Right lobe of liver (tissue), 6 donors: ENCODE results near the gene TRPM3. TPM values are rescaled to one million over a fixed set of nuclear protein-coding genes. Genes with fewer than 3 reads are reported as not detected.

Experiments used
- ATAC-seq, 4 donors: fragments of 200-7000 bp; cut with Tn5 transposase; one replicate each; pipeline ENCODE4 v1.9.1; 2020; ENCODE audit warnings: mild to moderate bottlenecking in 4 of 4, moderate library complexity in 4 of 4
- DNase-seq, 3 donors: peaks; one replicate each; pipeline ENCODE4 v3.0.0-alpha.2; 2020
- H3K27ac ChIP-seq, 3 donors: fragments of 200-600 bp; one replicate each; pipeline ENCODE4 v1.8.0; 2022
- H3K27me3 ChIP-seq, 2 donors: fragments of 200-600 bp; one replicate each; pipeline ENCODE4 v1.8.0; 2022
- H3K36me3 ChIP-seq, 4 donors: fragments of 200-600 bp; sonication (generic) in 1 of 4; one replicate each; pipeline versions ENCODE4 v1.5.1 to v1.8.0; 2017 to 2022; ENCODE audit warnings: control low read depth in 1 of 4
- H3K4me1 ChIP-seq, 4 donors: fragments of 200-600 bp; sonication (generic) in 1 of 4; one replicate each; pipeline versions ENCODE4 v1.5.1 to v1.8.0; 2017 to 2022; ENCODE audit warnings: control low read depth in 1 of 4
- H3K4me3 ChIP-seq, 3 donors: fragments of 200-600 bp; one replicate each; pipeline ENCODE4 v1.8.0; 2022
- H3K9me3 ChIP-seq, 4 donors: fragments of 200-600 bp; sonication (generic) in 1 of 4; one replicate each; pipeline versions ENCODE4 v1.5.1 to v1.8.0; 2017 to 2022; ENCODE audit warnings: control low read depth in 1 of 4
- CTCF ChIP-seq, 4 donors: fragments of 200-600 bp in 3 of 4; fragments of 450-650 bp in 1 of 4; IDR thresholded peaks; one replicate each; pipeline versions ENCODE4 v1.5.1 to v1.8.0; 2016 to 2022; ENCODE audit warnings: antibody characterized with exemption in 4 of 4, mild to moderate bottlenecking in 2 of 4
- POLR2A ChIP-seq: fragments of 450-650 bp; IDR thresholded peaks from one replicate; pipeline ENCODE4 v1.6.1; 2017; ENCODE audit warnings: antibody characterized with exemption, mild to moderate bottlenecking
- WGBS: methylation state at CpG from one replicate; pipeline ENCODE4 v1.1.6; 2018; ENCODE audit warnings: low coverage, low lambda C conversion rate; ENCODE audit not compliant: insufficient coverage; ENCODE audit errors: missing lambda C conversion rate; 5-methylcytosine and 5-hydroxymethylcytosine counted together
- intact Hi-C, 2 donors: fragments of 100-400 bp; cut with DNase I; formaldehyde crosslinking; loops; one replicate each; pipeline versions ENCODE4 v1.11.2 to v1.14.1; 2022
- total RNA-seq, 6 experiments: library from RNA; depleted of rRNA in 2 of 6; stranded (reverse); fragments of >200 nt in 2 of 6; fragmentation: NEBNext Ultra II Directional in 3 of 6; extraction: Animal tissue kit (Norgen Biotek cat#: 25700) in 3 of 6; gene quantifications; one replicate each; pipeline versions ENCODE4 v1.1.0 to v1.2.4, GENCODE V29; 2016 to 2023
- donor health status: DM: no; HTN: yes; CAD: no.
- donor health status: DM: no; HTN: no; CAD: no.
- donor health status: DM: no; HTN: no; CAD: no.
- donor health status: DM: no; HTN: yes; CAD: no.
- donor health status: DM: no; HTN: yes; CAD: no.

The TRPM3 gene
- total RNA-seq, 6 experiments from 2014 or later = 0.26 to 0.56 (median 0.39) TPM

GRCh38 chr9:71147368-71147767 lies 25.9 kb upstream of the TRPM3 start:
- intact Hi-C loops = no loop called here
- no peak for TF ChIP-seq POLR2A
- no peak for TF ChIP-seq CTCF (IDR thresholded peaks at IDR 0.05)
- Histone ChIP-seq H3K27ac (no peak overlapping the region), H3K27me3 (no peaks in the 10 kb centered on the region), H3K4me3 (no peak overlapping the region), H3K9me3 (peaks cover 0 to 7% (median 0%) of the 10 kb centered on the region in 4 donors), H3K36me3 (no peaks in the 10 kb centered on the region), H3K4me1 (no peaks in the 10 kb centered on the region)
- DNase-seq (no peak), ATAC-seq (no peak)
- WGBS = 30% methylated on average over 2 of the region's 2 CpGs

- WGBS = 36% methylated on average over 1 of the region's 1 CpG
- intact Hi-C loops = no loop called here
- Histone ChIP-seq H3K9me3 (peaks cover 0 to 7% (median 0%) of the 10 kb centered on the region in 4 donors), H3K4me1 (no peaks in the 10 kb centered on the region), H3K36me3 (no peaks in the 10 kb centered on the region), H3K27ac (no peak overlapping the region), H3K27me3 (no peaks in the 10 kb centered on the region), H3K4me3 (no peak overlapping the region)
- DNase-seq (no peak), ATAC-seq (no peak)
- no peak for TF ChIP-seq CTCF (IDR thresholded peaks at IDR 0.05)
- no peak for TF ChIP-seq POLR2A
Measured at GRCh38 chr9:71146511-71146910, 25.1 kb upstream of the TRPM3 start.

GRCh38 chr9:71145179-71145578 lies 23.8 kb upstream of the TRPM3 start:
- H3K36me3 ChIP-seq = no peaks in the 10 kb centered on the region
- no peaks in the 10 kb centered on the region for H3K4me1 ChIP-seq
- no peak overlapping the region for H3K27ac ChIP-seq
- TF ChIP-seq POLR2A (no peak), CTCF (IDR thresholded peaks at IDR 0.05) (no peak)
- H3K4me3 ChIP-seq = no peak overlapping the region
- no peaks in the 10 kb centered on the region for H3K27me3 ChIP-seq
- peaks cover 0 to 7% (median 0%) of the 10 kb centered on the region in 4 donors for H3K9me3 ChIP-seq
- no peak for DNase-seq
- ATAC-seq = peak; percentile 70 to 75 (median 72)
- WGBS = 0% methylated on average over 1 of the region's 1 CpG
- intact Hi-C loops = no loop called here

GRCh38 chr9:71144495-71144894 lies 23.1 kb upstream of the TRPM3 start:
- DNase-seq (no peak), ATAC-seq (no peak)
- Histone ChIP-seq H3K4me1 (no peaks in the 10 kb centered on the region), H3K4me3 (no peak overlapping the region), H3K27ac (no peak overlapping the region), H3K27me3 (no peaks in the 10 kb centered on the region), H3K9me3 (peaks cover 0 to 7% (median 0%) of the 10 kb centered on the region in 4 donors), H3K36me3 (no peaks in the 10 kb centered on the region)
- intact Hi-C loops = no loop called here
- TF ChIP-seq POLR2A (no peak), CTCF (IDR thresholded peaks at IDR 0.05) (no peak)
- WGBS = 59% methylated on average over 2 of the region's 2 CpGs

GRCh38 chr9:71136696-71137095 lies 15.3 kb upstream of the TRPM3 start:
- 87% methylated on average over 6 of the region's 6 CpGs for WGBS
- Histone ChIP-seq H3K27ac (no peak overlapping the region), H3K4me1 (peaks cover 0 to 6% (median 0%) of the 10 kb centered on the region in 4 donors), H3K4me3 (no peak overlapping the region), H3K9me3 (no peaks in the 10 kb centered on the region), H3K36me3 (no peaks in the 10 kb centered on the region), H3K27me3 (no peaks in the 10 kb centered on the region)
- intact Hi-C loops = no loop called here
- DNase-seq (no peak), ATAC-seq (no peak)
- no peak for TF ChIP-seq CTCF (IDR thresholded peaks at IDR 0.05)
- TF ChIP-seq POLR2A = no peak
